Keratinocyte (primary cell): Measurements from ENCODE around the gene HOXB6.

Experiments
- EZH2 ChIP-seq: IDR thresholded peaks from one replicate; pipeline ENCODE4 v1.6.1; 2012; ENCODE audit warnings: inconsistent platforms, mild to moderate bottlenecking, low read length, moderate library complexity
- TF ChIP-seq, protein P1 (sequence below), 3 experiments: IDR thresholded peaks in 1 of 3; conservative IDR thresholded peaks in 1 of 3; optimal IDR thresholded peaks in 1 of 3; 2 replicates in 2 of 3; 3 replicates in 1 of 3; pipeline versions ENCODE3 to v1.5.1; 2011; ENCODE audit warnings: low read length in 3 of 3, mild to moderate bottlenecking in 3 of 3, moderate library complexity in 2 of 3, control low read depth in 1 of 3, inconsistent platforms in 1 of 3; ENCODE audit not compliant: insufficient read depth in 2 of 3; ENCODE audit errors: extremely low read depth in 1 of 3

GRCh38 chr17:48555258-48556228, 49.2 kb downstream of the HOXB6 start:
- TF ChIP-seq, protein P1, sequence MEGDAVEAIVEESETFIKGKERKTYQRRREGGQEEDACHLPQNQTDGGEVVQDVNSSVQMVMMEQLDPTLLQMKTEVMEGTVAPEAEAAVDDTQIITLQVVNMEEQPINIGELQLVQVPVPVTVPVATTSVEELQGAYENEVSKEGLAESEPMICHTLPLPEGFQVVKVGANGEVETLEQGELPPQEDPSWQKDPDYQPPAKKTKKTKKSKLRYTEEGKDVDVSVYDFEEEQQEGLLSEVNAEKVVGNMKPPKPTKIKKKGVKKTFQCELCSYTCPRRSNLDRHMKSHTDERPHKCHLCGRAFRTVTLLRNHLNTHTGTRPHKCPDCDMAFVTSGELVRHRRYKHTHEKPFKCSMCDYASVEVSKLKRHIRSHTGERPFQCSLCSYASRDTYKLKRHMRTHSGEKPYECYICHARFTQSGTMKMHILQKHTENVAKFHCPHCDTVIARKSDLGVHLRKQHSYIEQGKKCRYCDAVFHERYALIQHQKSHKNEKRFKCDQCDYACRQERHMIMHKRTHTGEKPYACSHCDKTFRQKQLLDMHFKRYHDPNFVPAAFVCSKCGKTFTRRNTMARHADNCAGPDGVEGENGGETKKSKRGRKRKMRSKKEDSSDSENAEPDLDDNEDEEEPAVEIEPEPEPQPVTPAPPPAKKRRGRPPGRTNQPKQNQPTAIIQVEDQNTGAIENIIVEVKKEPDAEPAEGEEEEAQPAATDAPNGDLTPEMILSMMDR (optimal IDR thresholded peaks at IDR 0.05 in 1 of 3, IDR thresholded peaks at IDR 0.05 in 1 of 3, conservative IDR thresholded peaks at IDR 0.05 in 1 of 3; ENCODE audit: extremely low read depth in 1 of 3, insufficient read depth in 2 of 3, low read length in 3 of 3) = no peak
- no peak for TF ChIP-seq EZH2
